GM21528 (cell line): ENCODE results near the gene TM7SF2.

ENCODE experiments used
- ATAC-seq: cut with Tn5 transposase; IDR thresholded peaks from one replicate; pipeline ENCODE4 v1.9.1; 2021; ENCODE audit warnings: mild to moderate bottlenecking, moderate library complexity; ENCODE audit not compliant: unreplicated experiment, low FRiP score

Gene TM7SF2

GRCh38 chr11:65087827-65088226, 23.8 kb upstream of the TM7SF2 start:
- no peak for ATAC-seq

- ATAC-seq: no peak
Measured at GRCh38 chr11:65089621-65090020, 22.1 kb upstream of the TM7SF2 start.

- no peak for ATAC-seq
Measured at GRCh38 chr11:65090628-65091027, 21.0 kb upstream of the TM7SF2 start.

GRCh38 chr11:65095427-65095826, 16.2 kb upstream of the TM7SF2 start:
- no peak for ATAC-seq

- ATAC-seq: peak; percentile 75
Measured at GRCh38 chr11:65095974-65096806, 15.5 kb upstream of the TM7SF2 start, which contains the start of gene VPS51. Gene VPS51, plus strand, starts transcription at chr11:65096214. Its CDS starts 37 bp downstream, at chr11:65096251.

- ATAC-seq: no peak
Measured at GRCh38 chr11:65096926-65097325, 14.7 kb upstream of the TM7SF2 start.

GRCh38 chr11:65100674-65101350, 10.9 kb upstream of the TM7SF2 start:
- no peak for ATAC-seq

- ATAC-seq: no peak
Measured at GRCh38 chr11:65102142-65103095, 9.3 kb upstream of the TM7SF2 start.

- no peak for ATAC-seq
Measured at GRCh38 chr11:65103476-65103875, 8.2 kb upstream of the TM7SF2 start.

GRCh38 chr11:65104628-65105027, 7.0 kb upstream of the TM7SF2 start:
- no peak for ATAC-seq

- ATAC-seq: no peak
Measured at GRCh38 chr11:65107078-65107477, 4.6 kb upstream of the TM7SF2 start.

- ATAC-seq: no peak
Measured at GRCh38 chr11:65107751-65108468, 3.8 kb upstream of the TM7SF2 start.

GRCh38 chr11:65108469-65109123, 3.1 kb upstream of the TM7SF2 start:
- ATAC-seq: no peak

GRCh38 chr11:65109231-65110198, 2.2 kb upstream of the TM7SF2 start:
- no peak for ATAC-seq

GRCh38 chr11:65110354-65110861, 1.3 kb upstream of the TM7SF2 start:
- no peak for ATAC-seq

- no peak for ATAC-seq
Measured at GRCh38 chr11:65111159-65111743, 421 bp upstream of the TM7SF2 start.

GRCh38 chr11:65112546-65113360, 1.1 kb downstream of the TM7SF2 start:
- no peak for ATAC-seq
